GM13977 (cell line): ENCODE results near the gene IKZF1.
A peak's percentile ranks its signal among the peaks of the same experiment; 100 is the strongest.

Experiments used
- DNase-seq: peaks from one replicate; pipeline ENCODE4 v3.0.0; 2012; ENCODE audit warnings: low spot score
- in situ Hi-C: fragments of 300-500 bp; cut with MboI; formaldehyde crosslinking; loops from one replicate; pipeline ENCODE4 v1.12.0; 2022; ENCODE audit warnings: low sequenced_read_pairs, low pct_unique_long_range_greater_than_20kb, mixed read lengths, inconsistent platforms; ENCODE audit not compliant: unreplicated experiment
- TF ChIP-seq, protein P1 (sequence below): IDR thresholded peaks from 2 replicates; pipeline ENCODE4 v1.5.1; 2012; ENCODE audit warnings: mild to moderate bottlenecking, control low read depth; ENCODE audit not compliant: insufficient read depth; ENCODE audit errors: extremely low read depth, missing control alignments

IKZF1 gene

DNA sequence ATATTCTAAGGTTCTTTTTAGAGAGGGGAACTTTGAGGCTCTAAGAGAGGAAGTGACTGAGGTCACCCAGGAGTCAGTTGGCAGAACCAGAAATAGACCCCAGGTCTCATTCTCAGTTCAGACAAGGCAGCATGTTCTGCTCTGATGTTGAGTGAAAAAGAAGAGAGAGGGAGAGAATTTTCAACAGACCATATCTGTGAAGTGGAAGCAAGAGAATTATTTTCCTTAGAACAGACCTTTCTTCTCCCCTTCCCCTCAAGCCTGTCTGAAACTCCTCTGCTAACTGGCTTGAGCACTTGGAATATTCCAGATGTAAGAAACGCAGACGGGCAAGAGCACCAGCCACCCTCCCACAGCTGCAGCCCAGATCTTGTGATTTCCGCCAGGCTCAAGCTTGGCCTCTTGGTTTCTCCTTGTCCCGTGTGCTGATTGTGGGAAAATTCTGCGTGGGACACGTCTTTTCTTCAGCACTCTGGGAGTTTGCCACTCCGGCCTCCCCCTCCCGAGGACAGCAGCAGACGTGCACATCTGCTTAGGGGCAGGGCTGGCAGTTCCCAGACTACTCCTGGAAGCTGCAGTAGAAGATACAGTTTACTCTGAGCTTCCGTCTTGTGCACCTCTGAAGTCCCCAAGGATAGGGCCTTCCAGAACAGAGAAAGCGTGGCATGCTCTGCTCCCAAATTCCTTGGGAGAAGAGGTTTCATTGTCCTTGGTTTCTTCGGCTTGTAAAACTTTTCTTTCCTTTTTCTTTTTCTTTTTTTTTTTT lies 22.7 kb upstream of the IKZF1 start:
- in situ Hi-C loops, result no loop called here
- TF ChIP-seq, protein P1, sequence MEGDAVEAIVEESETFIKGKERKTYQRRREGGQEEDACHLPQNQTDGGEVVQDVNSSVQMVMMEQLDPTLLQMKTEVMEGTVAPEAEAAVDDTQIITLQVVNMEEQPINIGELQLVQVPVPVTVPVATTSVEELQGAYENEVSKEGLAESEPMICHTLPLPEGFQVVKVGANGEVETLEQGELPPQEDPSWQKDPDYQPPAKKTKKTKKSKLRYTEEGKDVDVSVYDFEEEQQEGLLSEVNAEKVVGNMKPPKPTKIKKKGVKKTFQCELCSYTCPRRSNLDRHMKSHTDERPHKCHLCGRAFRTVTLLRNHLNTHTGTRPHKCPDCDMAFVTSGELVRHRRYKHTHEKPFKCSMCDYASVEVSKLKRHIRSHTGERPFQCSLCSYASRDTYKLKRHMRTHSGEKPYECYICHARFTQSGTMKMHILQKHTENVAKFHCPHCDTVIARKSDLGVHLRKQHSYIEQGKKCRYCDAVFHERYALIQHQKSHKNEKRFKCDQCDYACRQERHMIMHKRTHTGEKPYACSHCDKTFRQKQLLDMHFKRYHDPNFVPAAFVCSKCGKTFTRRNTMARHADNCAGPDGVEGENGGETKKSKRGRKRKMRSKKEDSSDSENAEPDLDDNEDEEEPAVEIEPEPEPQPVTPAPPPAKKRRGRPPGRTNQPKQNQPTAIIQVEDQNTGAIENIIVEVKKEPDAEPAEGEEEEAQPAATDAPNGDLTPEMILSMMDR, result no peak
- DNase-seq, result peak; percentile 45

DNA sequence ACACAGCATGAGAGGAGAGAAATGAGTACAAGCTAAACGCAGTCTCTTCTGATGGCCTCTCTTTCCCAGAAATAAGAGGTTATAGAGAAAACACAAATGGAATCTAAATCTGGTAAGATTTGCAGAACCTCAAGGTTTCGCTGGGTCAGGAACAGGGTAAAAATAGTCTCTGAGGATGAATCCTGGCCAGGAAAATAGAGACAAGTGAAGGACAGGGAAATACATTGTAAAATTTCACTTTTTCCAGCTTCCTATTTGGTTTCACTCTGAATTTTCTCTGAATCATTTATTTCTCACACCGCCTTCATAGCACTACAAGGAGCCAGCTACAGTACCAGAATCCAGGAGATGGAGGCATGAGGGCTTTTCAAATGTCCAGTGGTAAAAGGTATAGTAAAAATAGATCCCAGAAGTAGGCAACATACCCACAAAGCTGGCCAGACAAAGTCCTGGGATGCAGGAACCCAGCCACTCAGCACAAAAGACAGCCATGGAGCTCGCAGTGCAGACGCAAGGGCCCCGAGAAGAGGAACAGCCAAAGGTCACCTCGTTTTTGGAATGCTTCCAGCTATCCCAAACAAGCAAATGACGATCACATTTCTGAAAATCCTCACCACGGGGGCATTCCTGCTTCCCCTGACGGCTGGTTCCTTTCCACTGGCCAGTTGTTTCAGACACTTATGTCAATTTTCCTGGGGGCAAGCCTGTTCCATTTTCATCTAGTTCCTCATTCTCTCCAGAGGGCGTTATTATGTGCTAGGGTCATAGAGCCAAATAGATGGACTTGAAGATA lies 21.5 kb upstream of the IKZF1 start:
- in situ Hi-C loops, result no loop called here
- TF ChIP-seq, protein P1, result no peak

DNA sequence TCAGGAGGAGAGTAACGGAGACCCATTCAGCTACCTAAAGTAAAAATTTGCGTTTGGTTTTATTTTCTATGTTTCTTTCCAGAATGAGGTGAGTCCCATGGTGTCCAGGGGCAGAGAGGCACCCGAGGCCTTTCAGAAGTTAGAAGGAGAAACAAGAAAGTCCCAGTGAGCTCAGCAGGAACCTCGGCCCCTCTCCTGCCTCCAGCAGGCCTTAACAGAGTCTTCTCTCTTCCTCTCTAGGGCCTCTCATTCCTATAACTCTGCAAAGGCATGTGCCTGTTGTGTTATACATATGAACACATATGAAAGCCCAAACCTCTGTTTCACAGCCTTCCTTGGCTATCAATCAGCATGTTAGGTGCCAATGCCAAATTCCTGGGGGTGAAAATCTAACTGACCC lies 20.8 kb upstream of the IKZF1 start:
- TF ChIP-seq, protein P1, result no peak
- DNase-seq, result no peak
- in situ Hi-C loops, result no loop called here

More for the DNA sequence above, 21.5 kb upstream of the IKZF1 start:
- no peak for DNase-seq

DNA sequence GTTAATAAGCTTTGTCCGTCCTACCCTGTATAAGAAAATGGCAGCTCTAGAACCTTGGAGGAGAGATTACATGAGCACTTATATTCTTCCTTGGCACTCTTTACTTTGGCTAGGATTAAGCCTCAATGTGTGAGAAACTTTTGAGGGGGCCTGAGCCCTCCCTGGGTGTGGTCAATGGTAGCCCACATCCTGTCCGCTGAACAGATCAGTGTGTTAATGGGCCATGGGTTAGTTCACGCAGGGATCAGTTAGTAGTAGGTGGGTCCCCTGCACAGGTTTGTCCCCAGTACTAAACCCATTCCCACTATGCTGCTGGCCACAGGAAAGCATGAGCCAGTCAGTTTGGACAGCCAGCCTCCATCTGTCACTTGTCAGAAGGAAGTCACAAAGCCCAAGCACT lies 20.2 kb upstream of the IKZF1 start:
- in situ Hi-C loops, result no loop called here

DNA sequence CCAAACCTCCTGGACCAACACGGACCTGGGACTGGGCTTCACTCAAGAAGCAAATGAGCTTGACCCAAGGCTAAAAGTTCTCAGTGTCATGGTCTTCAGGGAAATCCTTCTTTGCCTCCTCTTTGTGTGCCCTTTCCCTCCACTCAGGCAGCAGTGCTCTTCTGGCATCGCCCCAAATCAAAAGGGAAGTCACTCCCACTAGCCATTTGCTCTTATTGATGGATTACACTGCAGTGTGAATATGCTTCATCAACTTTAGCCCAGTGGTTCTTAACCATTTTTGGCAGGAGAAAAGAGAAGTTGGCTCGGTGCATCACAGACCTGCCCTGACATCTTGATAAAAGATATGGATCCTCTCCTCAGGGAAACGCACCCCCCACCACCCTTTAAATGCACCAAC lies 19.2 kb upstream of the IKZF1 start:
- in situ Hi-C loops, result no loop called here
- DNase-seq, result no peak

More for the DNA sequence above, 20.2 kb upstream of the IKZF1 start:
- no peak for DNase-seq
- TF ChIP-seq, protein P1, result no peak

DNA sequence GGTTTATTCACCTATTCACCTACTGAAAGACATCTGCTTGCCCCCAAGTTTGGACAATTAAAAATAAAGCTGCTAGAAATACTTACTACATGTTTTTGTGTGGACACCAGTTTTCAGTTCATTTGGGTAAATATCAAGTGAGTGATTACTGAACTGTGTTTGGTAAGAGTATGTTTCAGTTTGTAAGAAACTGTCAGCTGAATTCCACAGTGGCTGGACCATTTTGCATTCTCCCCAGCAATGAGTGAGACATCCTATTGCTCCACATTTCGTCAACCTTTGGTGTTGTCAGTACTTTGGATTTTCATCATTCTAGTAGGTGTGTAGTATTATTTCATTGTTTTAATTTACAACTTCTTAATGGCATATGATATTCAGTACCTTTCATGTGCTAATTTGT lies 17.4 kb upstream of the IKZF1 start:
- TF ChIP-seq, protein P1, result no peak
- DNase-seq, result no peak
- in situ Hi-C loops, result no loop called here

More for the DNA sequence above, 19.2 kb upstream of the IKZF1 start:
- TF ChIP-seq, protein P1, result no peak
